ENCODE results near the gene AURKB.

DNA sequence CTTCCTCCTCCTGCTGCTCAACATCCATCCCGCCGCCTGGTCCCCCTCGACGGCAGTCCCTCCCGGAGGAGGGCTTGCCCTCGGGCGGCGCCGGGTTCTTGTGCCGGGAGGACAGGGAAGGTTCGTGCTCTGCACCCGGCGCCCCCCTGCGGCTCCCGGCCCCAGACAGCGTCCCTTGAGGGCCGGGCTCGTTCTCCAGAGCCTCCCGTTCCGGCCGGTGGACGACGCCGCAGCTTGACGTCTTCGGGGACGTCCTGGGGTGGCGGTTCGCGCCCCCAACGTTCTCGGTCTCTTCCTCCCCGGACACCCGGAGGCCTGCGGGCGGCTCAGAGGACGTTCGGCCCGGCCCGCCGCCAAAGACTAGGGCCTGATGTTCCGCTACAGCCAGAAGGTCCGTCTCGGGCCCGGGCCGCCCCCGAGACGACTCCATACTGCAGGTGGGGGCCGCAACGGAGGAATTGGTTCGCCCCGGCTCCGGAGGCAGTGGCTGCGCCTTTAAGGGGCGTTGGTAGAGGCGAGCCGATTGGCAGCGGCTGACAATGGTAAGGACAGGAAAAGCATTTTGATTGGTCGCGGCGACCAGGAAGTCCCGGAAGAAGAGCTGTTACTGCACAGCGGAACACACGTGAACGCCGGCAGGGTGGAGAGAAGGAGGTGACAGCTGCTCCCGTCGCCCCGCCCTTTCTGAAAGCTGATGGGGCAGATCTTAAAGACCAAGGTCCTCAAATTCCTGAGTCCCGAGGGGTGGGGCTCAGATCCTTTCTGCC, 20.5 kb downstream of the AURKB start, which contains the start of gene BORCS6:
- TF ChIP-seq CTCF (IDR thresholded peaks at IDR 0.05) (peak; percentile 42), ZFX (IDR thresholded peaks at IDR 0.05; ENCODE audit: borderline replicate concordance) (no peak)
